ENCODE data around the gene DCHS1.
A peak's percentile ranks its signal among the peaks of the same experiment; 100 is the strongest.
"Not testable (repeated sequence)": the region's sequence is repeated elsewhere in the genome, so short reads cannot be mapped to it uniquely, and the experiment has no call there.

Gene DCHS1

DNA sequence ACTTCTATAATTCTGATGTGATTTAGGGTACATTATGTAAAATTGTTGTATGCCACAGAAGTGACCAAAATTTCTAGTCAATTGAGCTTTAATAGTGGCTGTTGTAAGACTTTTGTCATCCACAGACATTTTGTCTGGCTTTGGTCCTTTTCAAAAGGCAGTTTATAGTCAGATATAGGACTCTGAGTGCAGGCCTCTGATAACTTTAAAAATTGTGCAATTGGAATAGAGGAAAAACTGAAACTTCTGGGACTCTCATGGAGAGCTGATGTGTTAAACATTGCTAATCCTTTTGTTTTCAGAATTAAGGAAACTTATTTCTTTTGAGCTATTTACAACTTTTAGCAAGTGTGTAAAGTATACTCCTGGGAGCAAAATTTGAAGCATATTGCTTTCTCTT is 36.5 kb upstream of the DCHS1 start:
- CTCF ChIA-PET, result no interaction called here
- POLR2A ChIA-PET, result interaction anchor here (0.8 kb wide), 1 partner anchor 9 kb away, joined by 3 read pairs; the partner anchor contains the start of gene MRPL17
- no peak for DNase-seq (ENCODE audit: extremely low spot score)
- no peak for TF ChIP-seq L3MBTL2 (conservative IDR thresholded peaks at IDR 0.05)
- no peak for TF ChIP-seq SUZ12 (IDR thresholded peaks at IDR 0.05)
- no peak for TF ChIP-seq ZNF384 (IDR thresholded peaks at IDR 0.05)
- no peak for TF ChIP-seq TARDBP (IDR thresholded peaks at IDR 0.05)
- TF ChIP-seq FOXA1 (IDR thresholded peaks at IDR 0.05), result no peak
- TF ChIP-seq ARNT (IDR thresholded peaks at IDR 0.05), result no peak
- TF ChIP-seq NFRKB (IDR thresholded peaks at IDR 0.05), result no peak
- no peak for TF ChIP-seq CTBP1 (IDR thresholded peaks at IDR 0.05; ENCODE audit: borderline replicate concordance)
- no peak for TF ChIP-seq FOXK2 (IDR thresholded peaks at IDR 0.05)

DNA sequence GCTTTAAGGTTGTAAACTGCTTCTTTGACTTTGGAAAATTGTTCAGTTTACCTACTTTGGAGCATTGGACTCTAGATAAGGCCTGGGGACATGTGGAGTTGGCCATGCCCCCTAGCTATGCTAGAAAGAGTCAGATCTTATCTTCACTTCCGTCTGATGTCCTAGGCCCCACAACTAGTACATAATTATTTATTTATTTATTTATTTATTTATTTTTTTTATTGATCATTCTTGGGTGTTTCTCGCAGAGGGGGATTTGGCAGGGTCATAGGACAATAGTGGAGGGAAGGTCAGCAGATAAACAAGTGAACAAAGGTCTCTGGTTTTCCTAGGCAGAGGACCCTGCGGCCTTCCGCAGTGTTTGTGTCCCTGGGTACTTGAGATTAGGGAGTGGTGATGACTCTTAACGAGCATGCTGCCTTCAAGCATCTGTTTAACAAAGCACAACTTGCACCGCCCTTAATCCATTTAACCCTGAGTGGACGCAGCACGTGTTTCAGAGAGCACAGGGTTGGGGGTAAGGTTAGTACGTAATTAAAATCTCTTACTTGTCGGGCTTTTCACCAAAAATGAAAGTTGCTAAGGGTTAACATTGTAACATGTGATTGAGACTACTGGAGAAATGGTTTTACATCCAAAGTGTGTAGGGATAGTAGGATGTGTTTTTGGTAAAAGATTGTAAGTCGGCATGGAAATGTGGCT is 35.0 kb upstream of the DCHS1 start:
- DNase-seq (ENCODE audit: extremely low spot score); POLR2A ChIA-PET; CTCF ChIA-PET: not testable (repeated sequence)

DNA sequence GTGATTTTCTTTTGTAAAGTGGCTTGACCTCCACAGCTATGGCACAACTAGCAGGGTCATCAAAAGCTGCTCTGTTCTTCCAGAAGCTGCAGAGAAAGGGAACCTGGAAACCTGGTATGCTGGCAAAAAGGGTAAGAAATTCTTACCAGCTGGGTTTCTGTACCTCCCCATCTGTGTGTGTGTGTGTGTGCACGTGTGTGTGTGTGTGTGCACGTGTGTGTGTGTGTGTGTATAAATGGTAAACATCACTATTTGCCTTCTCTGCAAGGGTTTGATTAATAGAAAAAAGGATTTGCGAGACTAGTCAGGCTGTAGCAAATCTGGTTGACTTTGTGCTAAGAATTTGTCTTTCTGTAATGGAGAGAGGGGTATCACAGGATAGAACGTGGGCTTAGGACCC is 32.3 kb upstream of the DCHS1 start:
- TF ChIP-seq SP1 (IDR thresholded peaks at IDR 0.05) (no peak), L3MBTL2 (conservative IDR thresholded peaks at IDR 0.05) (no peak), LEF1 (IDR thresholded peaks at IDR 0.05; ENCODE audit: borderline replicate concordance) (no peak), ARNT (IDR thresholded peaks at IDR 0.05) (no peak), HDGF (IDR thresholded peaks at IDR 0.05; ENCODE audit: borderline replicate concordance) (no peak), TARDBP (IDR thresholded peaks at IDR 0.05) (no peak), FOXK2 (IDR thresholded peaks at IDR 0.05) (no peak), ELF4 (IDR thresholded peaks at IDR 0.05) (no peak), NFRKB (IDR thresholded peaks at IDR 0.05) (no peak)
- TF ChIP-seq, protein P1, sequence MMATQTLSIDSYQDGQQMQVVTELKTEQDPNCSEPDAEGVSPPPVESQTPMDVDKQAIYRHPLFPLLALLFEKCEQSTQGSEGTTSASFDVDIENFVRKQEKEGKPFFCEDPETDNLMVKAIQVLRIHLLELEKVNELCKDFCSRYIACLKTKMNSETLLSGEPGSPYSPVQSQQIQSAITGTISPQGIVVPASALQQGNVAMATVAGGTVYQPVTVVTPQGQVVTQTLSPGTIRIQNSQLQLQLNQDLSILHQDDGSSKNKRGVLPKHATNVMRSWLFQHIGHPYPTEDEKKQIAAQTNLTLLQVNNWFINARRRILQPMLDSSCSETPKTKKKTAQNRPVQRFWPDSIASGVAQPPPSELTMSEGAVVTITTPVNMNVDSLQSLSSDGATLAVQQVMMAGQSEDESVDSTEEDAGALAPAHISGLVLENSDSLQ (IDR thresholded peaks at IDR 0.05), result no peak
- no peak for DNase-seq (ENCODE audit: extremely low spot score)
- POLR2A ChIA-PET, result interaction anchor here (1.4 kb wide), 1 partner anchor 84 kb away, joined by 4 read pairs; the partner anchor contains the start of gene ILK
- CTCF ChIA-PET, result interaction anchor here (0.5 kb wide), 1 partner anchor 15 kb away, joined by 3 read pairs; no protein-coding TSS in a partner anchor

DNA sequence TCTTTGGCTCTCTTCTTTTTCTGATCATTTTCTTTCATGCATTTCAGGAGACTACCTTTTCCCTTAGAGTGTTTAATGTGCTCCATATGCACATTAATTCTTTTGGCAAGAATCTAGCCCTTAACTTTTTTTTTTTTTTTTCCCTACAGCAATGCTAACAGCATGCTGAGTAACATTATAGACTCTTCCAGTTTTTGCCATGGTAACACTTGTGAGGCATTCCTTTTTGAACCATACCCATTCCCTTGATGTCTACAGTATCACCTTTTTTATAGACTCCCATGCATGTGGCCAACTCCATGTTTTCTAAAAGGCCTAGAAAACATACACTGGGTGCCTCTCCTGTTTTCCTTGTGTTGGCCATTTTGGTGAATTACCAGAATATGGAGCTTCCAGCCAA is 30.4 kb upstream of the DCHS1 start:
- CTCF ChIA-PET, result no interaction called here
- POLR2A ChIA-PET, result no interaction called here
- TF ChIP-seq SUZ12 (IDR thresholded peaks at IDR 0.05) (no peak), TARDBP (IDR thresholded peaks at IDR 0.05) (no peak), L3MBTL2 (conservative IDR thresholded peaks at IDR 0.05) (no peak), FOXM1 (IDR thresholded peaks at IDR 0.05; ENCODE audit: borderline replicate concordance) (no peak), CTBP1 (IDR thresholded peaks at IDR 0.05; ENCODE audit: borderline replicate concordance) (no peak), BHLHE40 (IDR thresholded peaks at IDR 0.05; ENCODE audit: borderline replicate concordance) (no peak), NFRKB (IDR thresholded peaks at IDR 0.05) (no peak), FOXA1 (IDR thresholded peaks at IDR 0.05) (no peak), HDGF (IDR thresholded peaks at IDR 0.05; ENCODE audit: borderline replicate concordance) (no peak), ARNT (IDR thresholded peaks at IDR 0.05) (no peak), SP1 (IDR thresholded peaks at IDR 0.05) (no peak), ZNF384 (IDR thresholded peaks at IDR 0.05) (no peak), LEF1 (IDR thresholded peaks at IDR 0.05; ENCODE audit: borderline replicate concordance) (no peak)
- TF ChIP-seq, protein P1 (IDR thresholded peaks at IDR 0.05), result no peak
- DNase-seq (ENCODE audit: extremely low spot score), result no peak

DNA sequence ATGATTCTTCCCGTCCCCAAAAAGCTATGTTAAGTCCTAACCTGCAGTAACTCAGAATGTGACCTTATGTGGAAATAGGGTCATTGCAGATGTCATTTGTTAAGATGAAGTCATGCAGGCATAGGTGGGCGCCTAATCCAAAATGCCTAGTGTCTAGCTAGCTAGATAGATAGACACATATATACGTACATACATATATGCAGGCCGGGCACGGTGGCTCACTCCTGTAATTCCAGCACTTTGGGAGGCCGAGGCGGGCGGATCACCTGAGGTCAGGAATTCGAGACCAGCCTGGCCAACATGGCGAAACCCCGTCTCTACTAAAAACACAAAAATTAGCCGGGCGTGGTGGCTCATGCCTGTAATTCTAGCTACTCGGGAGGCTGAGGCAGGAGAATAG is 28.5 kb upstream of the DCHS1 start:
- not testable (repeated sequence) for DNase-seq (ENCODE audit: extremely low spot score)
- ChIA-PET POLR2A (interaction anchor here (1.0 to 5.0 kb wide), 11 partner anchors 9 to 215 kb away, joined by 3 to 39 read pairs (median 4); partner anchors contain the start of genes ILK and TAF10), CTCF (interaction anchor here (0.6 to 1.6 kb wide), 5 partner anchors 37 to 331 kb away, joined by 3 to 5 read pairs (median 3); no protein-coding TSS in a partner anchor)

DNA sequence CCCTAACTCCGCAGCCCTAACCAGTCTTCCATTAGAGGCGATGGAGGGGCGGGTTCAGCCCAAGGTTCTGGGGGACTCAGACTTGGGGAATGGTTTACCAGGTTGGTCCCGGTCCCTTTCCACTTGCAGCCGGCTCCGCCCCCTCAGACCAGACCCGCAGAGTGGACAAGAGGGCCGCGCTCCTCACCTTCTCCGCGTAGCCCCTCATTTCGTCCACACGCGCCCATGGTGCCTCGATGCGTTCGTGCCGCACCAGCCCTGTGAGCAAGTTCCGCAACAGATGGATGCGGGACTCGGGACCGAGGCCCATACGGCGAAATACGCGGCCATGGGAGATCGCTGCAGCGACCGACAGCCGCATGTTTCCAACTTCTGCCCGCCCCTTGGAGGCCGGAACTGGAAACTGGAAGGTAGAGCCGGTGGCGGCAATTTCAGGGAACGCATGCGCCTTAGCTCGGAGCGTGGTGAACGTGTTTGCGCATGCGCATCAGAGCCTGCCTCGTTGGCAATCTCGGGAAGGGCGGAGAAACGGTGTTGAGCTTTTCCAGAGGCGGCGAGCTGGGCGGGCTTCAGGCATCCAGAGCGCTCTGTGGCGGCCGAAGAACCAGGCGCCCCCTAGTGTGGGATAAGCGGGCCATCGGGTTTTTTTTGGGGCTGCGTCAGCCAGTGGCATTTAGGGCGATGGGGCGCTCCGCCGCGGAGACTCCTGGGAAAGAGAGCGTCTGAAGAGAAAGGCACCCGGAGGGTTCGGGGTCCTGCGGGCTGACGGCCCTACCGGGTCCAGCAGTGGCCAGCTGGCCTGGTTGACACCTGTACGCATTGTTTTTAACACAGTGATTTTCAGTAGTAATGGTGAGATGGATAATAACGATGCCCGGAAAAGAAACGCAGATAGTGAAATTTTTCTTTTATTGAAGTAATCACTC is 27.6 kb upstream of the DCHS1 start, which contains the start of gene MRPL17:
MRPL17 (minus strand) TSS at position 405 of the 926 bp plus-strand sequence; CDS start at position 361, 44 bp downstream.
- TF ChIP-seq CTBP1 (IDR thresholded peaks at IDR 0.05; ENCODE audit: borderline replicate concordance) (no peak), L3MBTL2 (conservative IDR thresholded peaks at IDR 0.05) (peak; percentile 95), ZNF384 (IDR thresholded peaks at IDR 0.05) (no peak), FOXK2 (IDR thresholded peaks at IDR 0.05) (no peak), ELF4 (IDR thresholded peaks at IDR 0.05) (peak; percentile 86)
- CTCF ChIA-PET, result interaction anchor here (0.5 to 1.6 kb wide), 7 partner anchors 19 to 892 kb away, joined by 3 to 5 read pairs (median 3); no protein-coding TSS in a partner anchor
- DNase-seq (ENCODE audit: extremely low spot score), result peak; percentile 98
- POLR2A ChIA-PET, result interaction anchor here (0.6 to 5.0 kb wide), 35 partner anchors 8 to 511 kb away, joined by 3 to 39 read pairs (median 4); partner anchors contain the start of genes ARFIP2, HPX, ILK and TAF10

DNA sequence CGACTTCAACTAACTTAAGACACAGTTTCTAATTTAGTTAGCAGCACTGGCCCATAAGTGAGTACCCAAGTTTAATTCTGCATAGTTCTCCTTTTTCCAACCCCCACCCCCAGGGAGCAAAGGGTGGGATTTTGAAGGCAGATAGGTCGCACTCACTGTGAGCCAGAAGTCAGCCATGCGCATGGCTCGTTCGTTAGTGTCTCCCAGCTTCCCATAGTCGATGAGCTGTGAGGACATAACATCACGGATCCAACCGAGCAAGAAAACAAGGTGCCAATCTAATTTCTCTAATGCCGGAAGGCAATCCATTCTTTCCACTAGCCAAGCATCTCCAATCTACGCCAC is 27.0 kb upstream of the DCHS1 start:
- no peak for TF ChIP-seq BHLHE40 (IDR thresholded peaks at IDR 0.05; ENCODE audit: borderline replicate concordance)
- TF ChIP-seq L3MBTL2 (conservative IDR thresholded peaks at IDR 0.05), result no peak
- TF ChIP-seq, protein P1 (IDR thresholded peaks at IDR 0.05), result no peak
- TF ChIP-seq TARDBP (IDR thresholded peaks at IDR 0.05), result no peak
- no peak for TF ChIP-seq LEF1 (IDR thresholded peaks at IDR 0.05; ENCODE audit: borderline replicate concordance)
- TF ChIP-seq SP1 (IDR thresholded peaks at IDR 0.05), result no peak
- no peak for TF ChIP-seq FOXA1 (IDR thresholded peaks at IDR 0.05)
- no peak for TF ChIP-seq ELF4 (IDR thresholded peaks at IDR 0.05)
- TF ChIP-seq FOXK2 (IDR thresholded peaks at IDR 0.05), result no peak
- TF ChIP-seq NFRKB (IDR thresholded peaks at IDR 0.05), result no peak
- no peak for TF ChIP-seq ZNF384 (IDR thresholded peaks at IDR 0.05)
- TF ChIP-seq ARNT (IDR thresholded peaks at IDR 0.05), result no peak
- TF ChIP-seq FOXM1 (IDR thresholded peaks at IDR 0.05; ENCODE audit: borderline replicate concordance), result no peak
- no peak for TF ChIP-seq SUZ12 (IDR thresholded peaks at IDR 0.05)
- no peak for TF ChIP-seq HDGF (IDR thresholded peaks at IDR 0.05; ENCODE audit: borderline replicate concordance)
- no peak for DNase-seq (ENCODE audit: extremely low spot score)
- CTCF ChIA-PET, result interaction anchor here (0.5 to 1.6 kb wide), 2 partner anchors 152 to 303 kb away, joined by 3 to 5 read pairs; no protein-coding TSS in a partner anchor
- POLR2A ChIA-PET, result interaction anchor here (1.1 to 5.0 kb wide), 8 partner anchors 13 to 208 kb away, joined by 3 to 39 read pairs (median 6); partner anchors contain the start of genes ILK, TAF10 and TPP1
